Measurements from ENCODE around the gene CEACAM18.

The CEACAM18 gene

DNA sequence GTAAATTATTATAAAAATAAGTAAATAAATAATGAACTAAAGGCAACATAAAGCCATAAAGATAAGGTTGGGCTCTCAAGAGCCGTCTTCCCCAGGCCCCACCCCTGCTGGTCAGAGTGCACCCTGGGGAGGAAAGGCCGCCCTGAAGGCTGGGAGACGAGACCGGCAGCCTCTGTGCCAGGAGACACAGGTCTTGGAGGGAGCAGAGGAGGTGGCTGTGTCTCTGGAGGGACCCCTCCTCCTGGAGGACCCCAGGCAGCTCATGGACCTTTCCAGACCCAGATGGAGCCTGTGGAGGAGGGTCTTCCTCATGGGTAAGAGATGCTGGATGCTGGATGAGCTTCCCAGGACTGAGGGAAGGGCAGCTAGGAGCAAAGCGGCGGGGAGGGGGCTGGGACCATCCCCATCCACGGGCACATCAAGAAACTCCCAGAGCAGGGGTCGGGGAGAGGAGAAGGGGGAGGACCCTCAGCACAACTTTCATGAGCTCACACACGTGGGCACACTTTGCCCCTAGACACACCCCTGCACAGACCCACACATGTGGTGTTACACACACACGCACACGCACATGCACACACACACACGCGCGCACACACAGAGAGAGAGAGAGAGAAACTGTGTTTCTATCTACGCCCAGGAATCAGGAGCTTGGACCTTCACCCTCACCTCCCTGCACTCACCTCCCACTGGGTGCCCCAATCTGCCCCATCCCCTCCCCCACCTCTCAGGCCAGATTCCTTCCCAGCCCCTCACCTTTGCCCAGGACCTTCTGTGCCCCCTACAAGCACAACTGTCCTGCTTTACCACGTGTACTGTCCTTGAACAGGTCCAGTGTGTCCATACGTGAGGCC is at the start of gene CEACAM18:
TSS of gene CEACAM18 (plus strand) at position 159 of the 854 bp plus-strand sequence.
- Histone ChIP-seq H3K9me3 (ENCODE audit: severe bottlenecking) (no peaks in the 10 kb centered on the region), H3K4me1 (ENCODE audit: insufficient read depth, poor library complexity, severe bottlenecking) (no peaks in the 10 kb centered on the region), H3K4me3 (ENCODE audit: severe bottlenecking) (no peak within 1 kb of the TSS), H3K27ac (ENCODE audit: poor library complexity, severe bottlenecking) (no peak within 1 kb of the TSS), H3K36me3 (ENCODE audit: low read depth) (no peaks in the 10 kb centered on the region), H3K27me3 (ENCODE audit: insufficient read depth, poor library complexity, severe bottlenecking) (no peaks in the 10 kb centered on the region)
- DNase-seq (ENCODE audit: low spot score) (no peak), ATAC-seq (ENCODE audit: low read depth) (no peak)
- TF ChIP-seq CTCF (IDR thresholded peaks at IDR 0.05; ENCODE audit: poor library complexity, severe bottlenecking), result no peak

- Histone ChIP-seq H3K27me3 (ENCODE audit: insufficient read depth, poor library complexity, severe bottlenecking) (peaks cover 6% of the 10 kb centered on the region), H3K27ac (ENCODE audit: poor library complexity, severe bottlenecking) (no peak overlapping the region), H3K4me3 (ENCODE audit: severe bottlenecking) (no peak overlapping the region), H3K36me3 (ENCODE audit: low read depth) (no peaks in the 10 kb centered on the region), H3K9me3 (ENCODE audit: severe bottlenecking) (no peaks in the 10 kb centered on the region), H3K4me1 (ENCODE audit: insufficient read depth, poor library complexity, severe bottlenecking) (no peaks in the 10 kb centered on the region)
- TF ChIP-seq CTCF (IDR thresholded peaks at IDR 0.05; ENCODE audit: poor library complexity, severe bottlenecking), result no peak
- DNase-seq (ENCODE audit: low spot score) (no peak), ATAC-seq (ENCODE audit: low read depth) (no peak)
Measured at GRCh38 chr19:51430221-51430620, 48.1 kb upstream of the CEACAM18 start.

DNA sequence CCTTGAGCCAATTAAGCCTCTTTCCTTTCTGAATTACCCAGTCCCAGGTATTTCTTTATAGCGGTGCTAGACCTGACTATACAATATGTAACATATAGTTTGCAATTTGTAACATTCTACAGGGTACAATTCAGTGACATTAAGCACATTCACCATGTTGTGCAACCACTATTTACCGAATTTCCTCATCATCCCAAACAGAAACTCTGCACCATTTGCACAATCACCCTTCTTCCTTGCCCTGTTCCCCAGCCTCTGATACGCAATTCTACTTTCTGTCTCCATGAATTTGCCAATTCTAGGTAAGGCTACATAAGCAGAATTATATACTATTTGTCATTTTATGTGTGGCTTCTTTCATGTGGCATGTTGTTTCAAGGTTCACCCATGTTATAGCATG is 47.2 kb upstream of the CEACAM18 start:
- DNase-seq (ENCODE audit: low spot score), result no peak
- Histone ChIP-seq H3K36me3 (ENCODE audit: low read depth) (no peaks in the 10 kb centered on the region), H3K4me3 (ENCODE audit: severe bottlenecking) (no peak overlapping the region), H3K4me1 (ENCODE audit: insufficient read depth, poor library complexity, severe bottlenecking) (no peaks in the 10 kb centered on the region), H3K9me3 (ENCODE audit: severe bottlenecking) (no peaks in the 10 kb centered on the region), H3K27me3 (ENCODE audit: insufficient read depth, poor library complexity, severe bottlenecking) (peaks cover 6% of the 10 kb centered on the region), H3K27ac (ENCODE audit: poor library complexity, severe bottlenecking) (no peak overlapping the region)
- TF ChIP-seq CTCF (IDR thresholded peaks at IDR 0.05; ENCODE audit: poor library complexity, severe bottlenecking), result no peak
- no peak for ATAC-seq (ENCODE audit: low read depth)

DNA sequence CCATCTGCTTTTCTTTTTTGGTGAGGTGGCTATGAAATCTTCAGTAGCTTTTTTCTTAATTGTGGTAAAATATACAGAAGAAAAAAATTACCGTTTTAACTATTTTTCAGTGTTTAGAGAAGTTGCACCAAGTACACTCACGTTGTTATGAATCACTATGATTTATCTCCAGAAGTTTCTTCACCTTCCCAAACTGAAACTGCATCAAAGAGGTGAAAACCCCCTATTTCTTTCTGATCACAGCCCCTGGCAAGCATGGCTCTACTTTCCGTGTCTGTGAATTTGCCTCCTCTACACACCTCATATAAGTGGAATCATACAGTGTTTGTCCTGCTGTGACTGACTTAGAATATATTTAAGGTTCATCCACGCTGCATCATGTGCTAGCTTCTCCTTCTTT is 45.3 kb upstream of the CEACAM18 start:
- Histone ChIP-seq H3K36me3 (ENCODE audit: low read depth) (no peaks in the 10 kb centered on the region), H3K9me3 (ENCODE audit: severe bottlenecking) (no peaks in the 10 kb centered on the region), H3K4me3 (ENCODE audit: severe bottlenecking) (no peak overlapping the region), H3K4me1 (ENCODE audit: insufficient read depth, poor library complexity, severe bottlenecking) (no peaks in the 10 kb centered on the region), H3K27ac (ENCODE audit: poor library complexity, severe bottlenecking) (no peak overlapping the region), H3K27me3 (ENCODE audit: insufficient read depth, poor library complexity, severe bottlenecking) (peaks cover 6% of the 10 kb centered on the region)
- no peak for DNase-seq (ENCODE audit: low spot score)
- no peak for ATAC-seq (ENCODE audit: low read depth)
- no peak for TF ChIP-seq CTCF (IDR thresholded peaks at IDR 0.05; ENCODE audit: poor library complexity, severe bottlenecking)

GRCh38 chr19:51434456-51434855 is 43.9 kb upstream of the CEACAM18 start:
- peaks cover 6% of the 10 kb centered on the region for H3K27me3 ChIP-seq (ENCODE audit: insufficient read depth, poor library complexity, severe bottlenecking)
- no peak for ATAC-seq (ENCODE audit: low read depth)
- TF ChIP-seq CTCF (IDR thresholded peaks at IDR 0.05; ENCODE audit: poor library complexity, severe bottlenecking), result no peak

More at GRCh38 chr19:51434456-51434855, 43.9 kb upstream of the CEACAM18 start:
- Histone ChIP-seq H3K4me3 (ENCODE audit: severe bottlenecking) (no peak overlapping the region), H3K4me1 (ENCODE audit: insufficient read depth, poor library complexity, severe bottlenecking) (no peaks in the 10 kb centered on the region), H3K27ac (ENCODE audit: poor library complexity, severe bottlenecking) (no peak overlapping the region), H3K9me3 (ENCODE audit: severe bottlenecking) (no peaks in the 10 kb centered on the region), H3K36me3 (ENCODE audit: low read depth) (no peaks in the 10 kb centered on the region)
- DNase-seq (ENCODE audit: low spot score), result no peak

Data from RWPE2 (cell line).